ENCODE data around the gene IKBIP. TPM values are rescaled to one million over a fixed set of nuclear protein-coding genes. Genes with fewer than 3 reads are reported as not detected.

Gene IKBIP
- total and polyA plus RNA-seq, 9 of the 15 experiments (the other 6 are each of a cell fraction or from before 2014, with no cell fraction given) = 3.3 to 19.5 (median 14.9) TPM

GRCh38 chr12:98593351-98594049, 51.1 kb downstream of the IKBIP start, which contains the start of gene SLC25A3 (continued):
- TF ChIP-seq KLF13 (tag; IDR thresholded peaks at IDR 0.05; ENCODE audit: borderline replicate concordance, low read depth) (no peak), ATF4 (CRISPR knock-in tag; IDR thresholded peaks at IDR 0.05) (no peak), ZNF23 (CRISPR knock-in tag; IDR thresholded peaks at IDR 0.05) (no peak), FOS (IDR thresholded peaks at IDR 0.05; ENCODE audit: extremely low read depth, insufficient read length) (peak; percentile 69), RREB1 (CRISPR knock-in tag; IDR thresholded peaks at IDR 0.05) (no peak), PML (IDR thresholded peaks at IDR 0.05; ENCODE audit: low read length) (peak; percentile 84), KDM4B (IDR thresholded peaks at IDR 0.05; ENCODE audit: borderline replicate concordance in 2 of 2, low read depth in 1 of 2) (no peak), ZNF644 (tag; IDR thresholded peaks at IDR 0.05; ENCODE audit: low read depth) (no peak), ILK (tag; IDR thresholded peaks at IDR 0.05; ENCODE audit: borderline replicate concordance, low read depth) (no peak), BDP1 (IDR thresholded peaks at IDR 0.05; ENCODE audit: insufficient read depth, insufficient read length) (no peak), ZNF445 (CRISPR knock-in tag; IDR thresholded peaks at IDR 0.05; ENCODE audit: low read depth) (no peak), ZNF324 (CRISPR knock-in tag; IDR thresholded peaks at IDR 0.05) (no peak), ELF4 (CRISPR knock-in tag; IDR thresholded peaks at IDR 0.05) (no peak), SMAD4 (CRISPR knock-in tag; conservative IDR thresholded peaks at IDR 0.05) (0 out of 2 replicates have a peak, but pooled peaks have one; percentile 18), ILF3 (IDR thresholded peaks at IDR 0.05; ENCODE audit: borderline replicate concordance) (no peak), STAT6 (CRISPR knock-in tag; IDR thresholded peaks at IDR 0.05) (no peak), MEIS2 (IDR thresholded peaks at IDR 0.05; ENCODE audit: partially characterized antibody) (peak; percentile 47)
- TF ChIP-seq, protein P1, sequence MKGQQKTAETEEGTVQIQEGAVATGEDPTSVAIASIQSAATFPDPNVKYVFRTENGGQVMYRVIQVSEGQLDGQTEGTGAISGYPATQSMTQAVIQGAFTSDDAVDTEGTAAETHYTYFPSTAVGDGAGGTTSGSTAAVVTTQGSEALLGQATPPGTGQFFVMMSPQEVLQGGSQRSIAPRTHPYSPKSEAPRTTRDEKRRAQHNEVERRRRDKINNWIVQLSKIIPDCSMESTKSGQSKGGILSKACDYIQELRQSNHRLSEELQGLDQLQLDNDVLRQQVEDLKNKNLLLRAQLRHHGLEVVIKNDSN (CRISPR knock-in tag; IDR thresholded peaks at IDR 0.05) = no peak

All from K562 (cell line).